ENCODE results near the gene STIM2. TPM values are rescaled to one million over a fixed set of nuclear protein-coding genes. Genes with fewer than 3 reads are reported as not detected.
"Not testable (repeated sequence)": the region's sequence is repeated elsewhere in the genome, so short reads cannot be mapped to it uniquely, and the experiment has no call there.

The STIM2 gene
- total RNA-seq, result 10 to 100 TPM in 2 of 4 donors, 1 to 10 TPM in 2; 9.6 to 12.2 (median 10.1) TPM

DNA sequence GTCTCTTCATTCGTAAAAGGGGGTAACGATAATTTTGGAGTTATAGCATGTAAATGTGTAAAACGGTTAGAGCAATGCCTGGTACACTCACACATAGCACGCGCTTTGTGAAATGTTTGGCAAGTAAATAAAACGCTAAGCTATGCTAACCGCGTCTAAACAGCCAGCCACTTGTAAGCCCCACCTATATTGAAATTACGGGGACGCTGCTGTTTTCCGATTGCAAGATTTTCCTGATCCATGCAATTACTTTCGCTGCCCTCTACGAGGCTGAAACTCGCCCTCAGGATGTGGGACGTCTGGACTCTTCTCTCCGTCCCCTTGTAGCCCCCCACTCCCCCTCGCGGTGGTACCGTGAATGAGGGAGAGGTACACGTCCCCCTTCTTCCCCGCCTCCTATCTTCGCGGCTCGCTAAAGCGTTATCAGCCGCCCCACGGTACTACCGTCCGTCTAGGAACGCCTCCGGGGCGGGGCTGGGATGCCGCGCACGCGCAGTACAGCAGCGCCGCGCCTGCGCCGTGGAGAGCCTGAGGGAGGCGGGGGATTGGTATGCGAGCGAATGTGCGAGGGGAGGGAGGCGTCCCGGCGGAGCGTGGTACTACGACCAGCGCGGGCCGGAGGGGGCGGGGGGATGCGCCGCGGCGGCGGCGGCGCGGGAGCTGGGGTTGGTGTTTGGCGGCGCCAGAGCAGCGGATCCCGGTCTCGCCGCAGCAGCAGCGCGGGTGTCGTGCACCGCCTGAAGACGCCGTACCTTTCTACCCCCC lies at the start of gene STIM2:
STIM2 (plus strand) TSS at position 685 of the 765 bp plus-strand sequence.
- Histone ChIP-seq H3K4me3 (peak within 1 kb of the TSS; percentile 79 to 85 (median 82)), H3K9me3 (no peaks in the 10 kb centered on the region), H3K27ac (replicated peaks in 1 of 4) (peak within 1 kb of the TSS; percentile 95 to 96 (median 96)), H3K4me1 (peaks cover 26 to 52% (median 39%) of the 10 kb centered on the region in 4 donors), H3K27me3 (no peaks in the 10 kb centered on the region), H3K36me3 (no peaks in the 10 kb centered on the region)
- 1% methylated on average over 59 of the region's 74 CpGs for WGBS
- peak; percentile 94 to 98 for TF ChIP-seq POLR2AphosphoS5 (IDR thresholded peaks at IDR 0.05)
- peak; percentile 53 for TF ChIP-seq POLR2A (IDR thresholded peaks at IDR 0.05; ENCODE audit: low read depth)
- TF ChIP-seq, protein P1, sequence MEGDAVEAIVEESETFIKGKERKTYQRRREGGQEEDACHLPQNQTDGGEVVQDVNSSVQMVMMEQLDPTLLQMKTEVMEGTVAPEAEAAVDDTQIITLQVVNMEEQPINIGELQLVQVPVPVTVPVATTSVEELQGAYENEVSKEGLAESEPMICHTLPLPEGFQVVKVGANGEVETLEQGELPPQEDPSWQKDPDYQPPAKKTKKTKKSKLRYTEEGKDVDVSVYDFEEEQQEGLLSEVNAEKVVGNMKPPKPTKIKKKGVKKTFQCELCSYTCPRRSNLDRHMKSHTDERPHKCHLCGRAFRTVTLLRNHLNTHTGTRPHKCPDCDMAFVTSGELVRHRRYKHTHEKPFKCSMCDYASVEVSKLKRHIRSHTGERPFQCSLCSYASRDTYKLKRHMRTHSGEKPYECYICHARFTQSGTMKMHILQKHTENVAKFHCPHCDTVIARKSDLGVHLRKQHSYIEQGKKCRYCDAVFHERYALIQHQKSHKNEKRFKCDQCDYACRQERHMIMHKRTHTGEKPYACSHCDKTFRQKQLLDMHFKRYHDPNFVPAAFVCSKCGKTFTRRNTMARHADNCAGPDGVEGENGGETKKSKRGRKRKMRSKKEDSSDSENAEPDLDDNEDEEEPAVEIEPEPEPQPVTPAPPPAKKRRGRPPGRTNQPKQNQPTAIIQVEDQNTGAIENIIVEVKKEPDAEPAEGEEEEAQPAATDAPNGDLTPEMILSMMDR (IDR thresholded peaks at IDR 0.05), result peak in 2 of 3 experiments; percentile 34 to 37
- TF ChIP-seq EP300 (IDR thresholded peaks at IDR 0.05), result no peak
- intact Hi-C loops (cut with DNase I), result loop anchor here (5.0 kb wide), 1 partner anchor 948 kb away; the partner anchor contains the start of gene SMIM20
- DNase-seq (ENCODE audit: extremely low spot score), result peak; percentile 99

DNA sequence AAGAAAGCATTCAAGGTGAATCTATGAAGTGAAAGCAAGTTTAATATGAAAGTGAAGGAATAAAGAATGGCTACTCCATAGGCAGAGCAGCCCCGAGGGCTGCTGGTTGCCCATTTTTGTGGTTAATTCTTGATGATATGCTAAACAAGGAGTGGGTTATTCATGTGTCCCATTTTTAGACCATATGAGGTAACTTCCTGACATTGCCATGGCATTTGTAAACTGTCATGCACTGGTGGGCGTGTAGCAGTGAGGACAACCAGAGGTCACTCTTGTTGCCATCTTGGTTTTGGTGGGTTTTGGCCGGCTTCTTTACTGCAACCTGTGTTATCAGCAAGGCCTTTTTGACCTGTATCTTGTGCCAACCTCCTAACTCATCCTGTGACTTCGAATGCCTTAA lies 49.1 kb upstream of the STIM2 start:
- DNase-seq (ENCODE audit: extremely low spot score); H3K36me3 ChIP-seq; H3K9me3 ChIP-seq; H3K27me3 ChIP-seq; H3K4me3 ChIP-seq; intact Hi-C loops (cut with DNase I): not testable (repeated sequence)
- Histone ChIP-seq H3K27ac (replicated peaks in 1 of 4) (peak overlapping the region in 3 of 4 donors; percentile 1 to 8 (median 7)), H3K4me1 (peaks cover 0 to 15% (median 4%) of the 10 kb centered on the region in 4 donors)
- 82% methylated on average over 4 of the region's 4 CpGs for WGBS

DNA sequence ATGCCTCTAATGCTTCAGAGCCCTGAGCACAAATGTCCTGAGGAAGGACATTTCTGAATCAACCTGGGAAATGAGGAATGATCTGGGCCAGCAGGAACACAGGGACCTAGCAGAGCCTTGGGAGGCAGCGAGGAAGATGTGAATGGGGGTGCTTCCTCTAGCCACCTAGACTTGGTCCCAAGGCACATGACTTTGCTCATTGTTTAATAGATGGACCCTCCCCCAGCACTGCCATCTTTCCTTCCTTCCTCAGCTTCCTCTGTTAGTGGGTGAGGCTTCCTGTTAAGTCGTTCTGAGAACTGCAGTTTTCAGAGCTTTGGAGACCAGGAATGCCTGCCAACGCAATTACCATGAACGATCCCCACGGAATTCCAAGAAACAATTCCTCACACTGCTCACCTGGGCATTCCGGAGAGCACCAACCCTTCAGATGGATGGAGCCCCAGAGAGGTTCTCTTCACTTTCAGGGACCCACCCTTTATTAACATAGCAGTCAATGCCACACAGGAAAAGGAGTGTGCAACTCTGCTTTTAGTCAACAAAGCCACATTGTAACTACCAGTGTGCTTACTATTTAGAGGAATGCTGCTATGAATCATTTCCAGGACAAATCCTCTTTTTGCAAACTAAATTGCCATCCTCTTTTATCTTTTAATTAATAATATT lies 48.5 kb upstream of the STIM2 start:
- Histone ChIP-seq H3K36me3 (no peaks in the 10 kb centered on the region), H3K4me1 (peaks cover 0 to 15% (median 4%) of the 10 kb centered on the region in 4 donors), H3K4me3 (no peak overlapping the region), H3K27ac (replicated peaks in 1 of 4) (peak overlapping the region in 2 of 4 donors; percentile 7 to 8), H3K9me3 (no peaks in the 10 kb centered on the region), H3K27me3 (no peaks in the 10 kb centered on the region)
- TF ChIP-seq POLR2A (IDR thresholded peaks at IDR 0.05; ENCODE audit: low read depth), result no peak
- TF ChIP-seq EP300 (IDR thresholded peaks at IDR 0.05), result no peak
- TF ChIP-seq POLR2AphosphoS5 (IDR thresholded peaks at IDR 0.05), result no peak
- TF ChIP-seq, protein P1 (IDR thresholded peaks at IDR 0.05), result no peak
- intact Hi-C loops (cut with DNase I), result no loop called here
- WGBS, result 81% methylated on average over 6 of the region's 6 CpGs
- DNase-seq (ENCODE audit: extremely low spot score), result no peak

DNA sequence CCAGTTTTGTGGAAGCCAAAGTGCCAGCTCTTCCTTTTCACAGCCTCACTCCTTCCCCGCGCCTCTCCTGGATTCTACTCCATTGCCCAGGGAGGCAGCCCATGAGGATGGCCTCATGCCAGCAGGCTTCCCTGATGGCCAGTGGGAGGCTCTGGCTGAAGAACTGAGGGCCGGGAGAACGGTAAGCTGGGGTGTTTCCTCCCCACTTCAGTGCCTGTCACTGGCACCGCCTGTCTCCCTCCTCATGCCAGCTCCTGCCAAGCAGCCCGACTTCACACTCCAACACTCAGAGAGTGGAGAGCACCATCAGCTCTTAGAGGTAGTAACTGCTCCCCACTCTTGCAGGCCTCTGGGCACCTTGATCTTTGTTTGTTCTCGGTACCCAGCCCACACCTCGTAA lies 46.9 kb upstream of the STIM2 start:
- Histone ChIP-seq H3K9me3 (no peaks in the 10 kb centered on the region), H3K4me1 (peaks cover 0 to 15% (median 4%) of the 10 kb centered on the region in 4 donors), H3K4me3 (no peak overlapping the region), H3K36me3 (no peaks in the 10 kb centered on the region), H3K27ac (replicated peaks in 1 of 4) (peak overlapping the region in 2 of 4 donors; percentile 39 to 57), H3K27me3 (no peaks in the 10 kb centered on the region)
- no peak for TF ChIP-seq POLR2AphosphoS5 (IDR thresholded peaks at IDR 0.05)
- TF ChIP-seq EP300 (IDR thresholded peaks at IDR 0.05), result no peak
- TF ChIP-seq, protein P1 (IDR thresholded peaks at IDR 0.05), result no peak
- TF ChIP-seq POLR2A (IDR thresholded peaks at IDR 0.05; ENCODE audit: low read depth), result no peak
- DNase-seq (ENCODE audit: extremely low spot score), result no peak
- 71% methylated on average over 8 of the region's 8 CpGs for WGBS
- intact Hi-C loops (cut with DNase I), result no loop called here

DNA sequence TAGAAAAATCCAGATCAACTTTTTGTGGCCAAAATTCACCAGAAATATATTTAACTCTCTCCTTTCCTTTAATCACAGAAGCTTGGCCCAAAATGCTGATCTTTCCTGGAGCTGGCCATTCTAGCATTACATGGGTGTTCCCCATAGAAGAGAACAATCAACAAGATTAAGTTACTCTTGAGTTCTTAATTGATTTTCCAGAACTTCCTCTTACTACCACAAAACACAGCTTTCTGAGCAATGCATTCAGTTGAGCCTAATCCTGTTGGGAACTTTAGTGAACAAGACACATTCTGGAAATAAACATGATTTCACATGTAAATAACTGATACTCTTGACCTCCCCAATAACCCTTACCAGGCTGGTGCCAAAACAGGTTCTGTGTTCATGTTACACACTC lies 45.4 kb upstream of the STIM2 start:
- intact Hi-C loops (cut with DNase I), result no loop called here
- H3K4me1 ChIP-seq, result peaks cover 0 to 15% (median 4%) of the 10 kb centered on the region in 4 donors
- TF ChIP-seq, protein P1 (IDR thresholded peaks at IDR 0.05), result no peak
- no peak for TF ChIP-seq POLR2A (IDR thresholded peaks at IDR 0.05; ENCODE audit: low read depth)
- no peak for TF ChIP-seq POLR2AphosphoS5 (IDR thresholded peaks at IDR 0.05)
- no peak for TF ChIP-seq EP300 (IDR thresholded peaks at IDR 0.05)
- no peaks in the 10 kb centered on the region for H3K36me3 ChIP-seq
- H3K4me3 ChIP-seq, result no peak overlapping the region
- no peak for DNase-seq (ENCODE audit: extremely low spot score)
- H3K27me3 ChIP-seq, result no peaks in the 10 kb centered on the region
- no peaks in the 10 kb centered on the region for H3K9me3 ChIP-seq
- H3K27ac ChIP-seq (replicated peaks in 1 of 4), result peak overlapping the region in 2 of 4 donors; percentile 5 to 33

Measured in esophagus muscularis mucosa (tissue), 4 donors.